GM12878 (cell line): ENCODE measurements around the gene TRIM71.

Experiments
- YBX1 ChIP-seq: fragments of 450-650 bp; IDR thresholded peaks from 2 replicates; pipeline ENCODE4 v1.6.1; 2016; ENCODE audit warnings: antibody characterized with exemption
- TF ChIP-seq, protein P1 (sequence below), 3 experiments: IDR thresholded peaks in 2 of 3; conservative IDR thresholded peaks in 1 of 3; 2 replicates each; pipeline ENCODE4 v1.5.1; 2011; ENCODE audit warnings: low read depth in 3 of 3, low read length in 3 of 3, mild to moderate bottlenecking in 3 of 3, control low read depth in 2 of 3, moderate library complexity in 2 of 3, inconsistent platforms in 1 of 3, mixed read lengths in 1 of 3; ENCODE audit not compliant: control insufficient read depth in 2 of 3, insufficient read depth in 1 of 3; ENCODE audit errors: extremely low read depth in 1 of 3

GRCh38 chr3:32835049-32835371 lies 17.2 kb downstream of the TRIM71 start:
- TF ChIP-seq, protein P1, sequence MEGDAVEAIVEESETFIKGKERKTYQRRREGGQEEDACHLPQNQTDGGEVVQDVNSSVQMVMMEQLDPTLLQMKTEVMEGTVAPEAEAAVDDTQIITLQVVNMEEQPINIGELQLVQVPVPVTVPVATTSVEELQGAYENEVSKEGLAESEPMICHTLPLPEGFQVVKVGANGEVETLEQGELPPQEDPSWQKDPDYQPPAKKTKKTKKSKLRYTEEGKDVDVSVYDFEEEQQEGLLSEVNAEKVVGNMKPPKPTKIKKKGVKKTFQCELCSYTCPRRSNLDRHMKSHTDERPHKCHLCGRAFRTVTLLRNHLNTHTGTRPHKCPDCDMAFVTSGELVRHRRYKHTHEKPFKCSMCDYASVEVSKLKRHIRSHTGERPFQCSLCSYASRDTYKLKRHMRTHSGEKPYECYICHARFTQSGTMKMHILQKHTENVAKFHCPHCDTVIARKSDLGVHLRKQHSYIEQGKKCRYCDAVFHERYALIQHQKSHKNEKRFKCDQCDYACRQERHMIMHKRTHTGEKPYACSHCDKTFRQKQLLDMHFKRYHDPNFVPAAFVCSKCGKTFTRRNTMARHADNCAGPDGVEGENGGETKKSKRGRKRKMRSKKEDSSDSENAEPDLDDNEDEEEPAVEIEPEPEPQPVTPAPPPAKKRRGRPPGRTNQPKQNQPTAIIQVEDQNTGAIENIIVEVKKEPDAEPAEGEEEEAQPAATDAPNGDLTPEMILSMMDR (IDR thresholded peaks at IDR 0.05 in 2 of 3, conservative IDR thresholded peaks at IDR 0.05 in 1 of 3; ENCODE audit: control insufficient read depth in 2 of 3, extremely low read depth in 1 of 3, insufficient read depth in 1 of 3, low read depth in 3 of 3, low read length in 3 of 3), result no peak
- TF ChIP-seq YBX1, result no peak
